ENCODE measurements around the gene STRN4. TPM values are rescaled to one million over a fixed set of nuclear protein-coding genes. Genes with fewer than 3 reads are reported as not detected.

Gene STRN4
- total and polyA plus RNA-seq, 9 of the 15 experiments (the other 6 are each of a cell fraction or from before 2014, with no cell fraction given) = 0.62 to 83.7 (median 36.9) TPM

GRCh38 chr19:46787331-46788261, 41.3 kb upstream of the STRN4 start (continued):
- TF ChIP-seq DIDO1 (tag; IDR thresholded peaks at IDR 0.05; ENCODE audit: low read depth) (no peak), E4F1 (CRISPR knock-in tag; IDR thresholded peaks at IDR 0.05; ENCODE audit: borderline replicate concordance) (no peak), ARID3B (CRISPR knock-in tag; IDR thresholded peaks at IDR 0.05; ENCODE audit: borderline replicate concordance) (no peak), ZNF324 (CRISPR knock-in tag; IDR thresholded peaks at IDR 0.05) (no peak), CGGBP1 (CRISPR knock-in tag; IDR thresholded peaks at IDR 0.05) (no peak), CCNT2 (IDR thresholded peaks at IDR 0.05; ENCODE audit: borderline replicate concordance, extremely low read depth, insufficient read length, low read depth, low read length) (peak; percentile 40), NCOR1 (IDR thresholded peaks at IDR 0.05) (no peak), LARP7 (IDR thresholded peaks at IDR 0.05) (no peak), SNIP1 (IDR thresholded peaks at IDR 0.05; ENCODE audit: low read depth) (no peak)
